H1 (cell line): ENCODE data around the gene TMTC4.

Experiments used
- BRCA1 ChIP-seq: IDR thresholded peaks from 2 replicates; pipeline ENCODE4 v1.6.1; 2012; ENCODE audit warnings: low read depth, low read length, improper control_type of control experiment
- CTBP2 ChIP-seq: IDR thresholded peaks from 2 replicates; pipeline ENCODE4 v1.7.0; 2011; ENCODE audit warnings: borderline replicate concordance, mild to moderate bottlenecking, moderate library complexity, mixed read lengths, low read length; ENCODE audit not compliant: insufficient read depth, insufficient read length
- PHF8 ChIP-seq: fragments of 200-600 bp; sonication (generic); conservative IDR thresholded peaks from 2 replicates; pipeline ENCODE4 v1.7.1; 2012; ENCODE audit warnings: low read depth, mild to moderate bottlenecking, inconsistent platforms, low read length, moderate library complexity
- RAD21 ChIP-seq, 2 experiments: IDR thresholded peaks in 1 of 2; conservative IDR thresholded peaks in 1 of 2; 2 replicates each; pipeline ENCODE4 v1.6.1; 2011; ENCODE audit warnings: low read depth in 2 of 2, low read length in 2 of 2, improper control_type of control experiment in 1 of 2, inconsistent platforms in 1 of 2, mild to moderate bottlenecking in 1 of 2, moderate library complexity in 1 of 2
- SP2 ChIP-seq: IDR thresholded peaks from 2 replicates; pipeline ENCODE4 v1.6.1; 2012; ENCODE audit warnings: mild to moderate bottlenecking, low read length, inconsistent platforms
- ZNF274 ChIP-seq: IDR thresholded peaks from 2 replicates; pipeline ENCODE4 v1.7.0; 2012; ENCODE audit warnings: low read length, borderline replicate concordance; ENCODE audit errors: extremely low read depth
- TF ChIP-seq, protein P1 (sequence below), 3 experiments: IDR thresholded peaks; 1 replicate in 2 of 3; 2 replicates in 1 of 3; pipeline versions ENCODE4 v1.5.1 to v1.6.1; 2011; ENCODE audit warnings: low read length in 3 of 3, mild to moderate bottlenecking in 3 of 3, inconsistent platforms in 2 of 3, low read depth in 1 of 3, moderate library complexity in 1 of 3; ENCODE audit not compliant: insufficient read depth in 1 of 3; ENCODE audit errors: control extremely low read depth in 1 of 3
- TF ChIP-seq, protein P2 (sequence below): IDR thresholded peaks from 2 replicates; pipeline ENCODE4 v1.6.1; 2011; ENCODE audit warnings: low read length, improper control_type of control experiment

DNA sequence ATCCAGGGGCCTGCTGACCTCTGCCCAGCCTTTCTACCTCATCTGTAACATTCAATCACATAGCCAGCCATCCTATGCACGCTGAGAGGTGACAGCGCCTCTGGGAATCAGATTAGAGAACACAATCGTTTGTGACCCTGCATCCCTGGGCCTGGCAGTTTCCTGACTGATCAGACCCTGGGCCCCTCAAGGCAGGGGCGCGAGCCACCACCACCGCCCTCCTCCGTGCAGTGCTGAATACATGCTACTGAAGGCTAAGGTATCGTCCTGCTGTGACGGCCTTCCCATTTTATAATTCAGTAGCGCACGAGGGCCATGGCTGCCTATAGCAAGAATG lies 1.3 kb downstream of the TMTC4 start:
- TF ChIP-seq CTBP2 (no peak), SP2 (no peak), RAD21 (IDR thresholded peaks at IDR 0.05 in 1 of 2, conservative IDR thresholded peaks at IDR 0.05 in 1 of 2; ENCODE audit: low read depth in 2 of 2, low read length in 2 of 2) (no peak), PHF8 (no peak), ZNF274 (no peak), BRCA1 (no peak)
- TF ChIP-seq, protein P1, sequence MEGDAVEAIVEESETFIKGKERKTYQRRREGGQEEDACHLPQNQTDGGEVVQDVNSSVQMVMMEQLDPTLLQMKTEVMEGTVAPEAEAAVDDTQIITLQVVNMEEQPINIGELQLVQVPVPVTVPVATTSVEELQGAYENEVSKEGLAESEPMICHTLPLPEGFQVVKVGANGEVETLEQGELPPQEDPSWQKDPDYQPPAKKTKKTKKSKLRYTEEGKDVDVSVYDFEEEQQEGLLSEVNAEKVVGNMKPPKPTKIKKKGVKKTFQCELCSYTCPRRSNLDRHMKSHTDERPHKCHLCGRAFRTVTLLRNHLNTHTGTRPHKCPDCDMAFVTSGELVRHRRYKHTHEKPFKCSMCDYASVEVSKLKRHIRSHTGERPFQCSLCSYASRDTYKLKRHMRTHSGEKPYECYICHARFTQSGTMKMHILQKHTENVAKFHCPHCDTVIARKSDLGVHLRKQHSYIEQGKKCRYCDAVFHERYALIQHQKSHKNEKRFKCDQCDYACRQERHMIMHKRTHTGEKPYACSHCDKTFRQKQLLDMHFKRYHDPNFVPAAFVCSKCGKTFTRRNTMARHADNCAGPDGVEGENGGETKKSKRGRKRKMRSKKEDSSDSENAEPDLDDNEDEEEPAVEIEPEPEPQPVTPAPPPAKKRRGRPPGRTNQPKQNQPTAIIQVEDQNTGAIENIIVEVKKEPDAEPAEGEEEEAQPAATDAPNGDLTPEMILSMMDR (IDR thresholded peaks at IDR 0.05; ENCODE audit: control extremely low read depth in 1 of 3, insufficient read depth in 1 of 3, low read depth in 1 of 3, low read length in 3 of 3) = no peak
- TF ChIP-seq, protein P2, sequence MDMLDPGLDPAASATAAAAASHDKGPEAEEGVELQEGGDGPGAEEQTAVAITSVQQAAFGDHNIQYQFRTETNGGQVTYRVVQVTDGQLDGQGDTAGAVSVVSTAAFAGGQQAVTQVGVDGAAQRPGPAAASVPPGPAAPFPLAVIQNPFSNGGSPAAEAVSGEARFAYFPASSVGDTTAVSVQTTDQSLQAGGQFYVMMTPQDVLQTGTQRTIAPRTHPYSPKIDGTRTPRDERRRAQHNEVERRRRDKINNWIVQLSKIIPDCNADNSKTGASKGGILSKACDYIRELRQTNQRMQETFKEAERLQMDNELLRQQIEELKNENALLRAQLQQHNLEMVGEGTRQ = no peak
